SK-N-SH treated with all-trans-retinoic acid at 6 μM for 48 hours (cell line): ENCODE data around the gene MYCBPAP.

Experiments
- CSDC2 ChIP-seq: fragments of 250-450 bp; sonication (Bioruptor Pico); IDR thresholded peaks from 2 replicates; pipeline ENCODE4 v1.5.0; 2020; ENCODE audit warnings: mild to moderate bottlenecking, moderate library complexity
- GLIS3 ChIP-seq: fragments of 250-450 bp; sonication (Bioruptor Pico); IDR thresholded peaks from 2 replicates; pipeline ENCODE4 v1.5.0; 2020; ENCODE audit warnings: mild to moderate bottlenecking, moderate library complexity
- RARB ChIP-seq: fragments of 250-450 bp; sonication (Bioruptor Pico); IDR thresholded peaks from 2 replicates; pipeline ENCODE4 v1.8.0; 2021; ENCODE audit warnings: mild to moderate bottlenecking, moderate library complexity
- TSHZ2 ChIP-seq: fragments of 250-450 bp; sonication (Bioruptor Pico); IDR thresholded peaks from 2 replicates; pipeline ENCODE4 v1.5.0; 2020; ENCODE audit warnings: mild to moderate bottlenecking, moderate library complexity
- TF ChIP-seq, protein P1 (sequence below): fragments of 250-450 bp; sonication (Bioruptor Pico); IDR thresholded peaks from 2 replicates; pipeline ENCODE4 v1.8.0; 2020; ENCODE audit warnings: mild to moderate bottlenecking, moderate library complexity, borderline replicate concordance

- TF ChIP-seq, protein P1, sequence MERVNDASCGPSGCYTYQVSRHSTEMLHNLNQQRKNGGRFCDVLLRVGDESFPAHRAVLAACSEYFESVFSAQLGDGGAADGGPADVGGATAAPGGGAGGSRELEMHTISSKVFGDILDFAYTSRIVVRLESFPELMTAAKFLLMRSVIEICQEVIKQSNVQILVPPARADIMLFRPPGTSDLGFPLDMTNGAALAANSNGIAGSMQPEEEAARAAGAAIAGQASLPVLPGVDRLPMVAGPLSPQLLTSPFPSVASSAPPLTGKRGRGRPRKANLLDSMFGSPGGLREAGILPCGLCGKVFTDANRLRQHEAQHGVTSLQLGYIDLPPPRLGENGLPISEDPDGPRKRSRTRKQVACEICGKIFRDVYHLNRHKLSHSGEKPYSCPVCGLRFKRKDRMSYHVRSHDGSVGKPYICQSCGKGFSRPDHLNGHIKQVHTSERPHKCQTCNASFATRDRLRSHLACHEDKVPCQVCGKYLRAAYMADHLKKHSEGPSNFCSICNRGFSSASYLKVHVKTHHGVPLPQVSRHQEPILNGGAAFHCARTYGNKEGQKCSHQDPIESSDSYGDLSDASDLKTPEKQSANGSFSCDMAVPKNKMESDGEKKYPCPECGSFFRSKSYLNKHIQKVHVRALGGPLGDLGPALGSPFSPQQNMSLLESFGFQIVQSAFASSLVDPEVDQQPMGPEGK (CRISPR knock-in tag) = no peak
- no peak for TF ChIP-seq CSDC2 (CRISPR knock-in tag)
- TF ChIP-seq RARB (CRISPR knock-in tag) = no peak
- TF ChIP-seq GLIS3 = no peak
- no peak for TF ChIP-seq TSHZ2
Measured at GRCh38 chr17:50544516-50544915, 36.3 kb downstream of the MYCBPAP start.
